Activated effector memory CD4-positive, alpha-beta T cell treated with Interleukin-2 at 50 U/mL for 16 hours (primary cell): ENCODE measurements around the gene INSIG1.

Source experiments
- DNase-seq: peaks from one replicate; pipeline ENCODE4 v3.0.0-alpha.2; 2020

The INSIG1 gene

DNA sequence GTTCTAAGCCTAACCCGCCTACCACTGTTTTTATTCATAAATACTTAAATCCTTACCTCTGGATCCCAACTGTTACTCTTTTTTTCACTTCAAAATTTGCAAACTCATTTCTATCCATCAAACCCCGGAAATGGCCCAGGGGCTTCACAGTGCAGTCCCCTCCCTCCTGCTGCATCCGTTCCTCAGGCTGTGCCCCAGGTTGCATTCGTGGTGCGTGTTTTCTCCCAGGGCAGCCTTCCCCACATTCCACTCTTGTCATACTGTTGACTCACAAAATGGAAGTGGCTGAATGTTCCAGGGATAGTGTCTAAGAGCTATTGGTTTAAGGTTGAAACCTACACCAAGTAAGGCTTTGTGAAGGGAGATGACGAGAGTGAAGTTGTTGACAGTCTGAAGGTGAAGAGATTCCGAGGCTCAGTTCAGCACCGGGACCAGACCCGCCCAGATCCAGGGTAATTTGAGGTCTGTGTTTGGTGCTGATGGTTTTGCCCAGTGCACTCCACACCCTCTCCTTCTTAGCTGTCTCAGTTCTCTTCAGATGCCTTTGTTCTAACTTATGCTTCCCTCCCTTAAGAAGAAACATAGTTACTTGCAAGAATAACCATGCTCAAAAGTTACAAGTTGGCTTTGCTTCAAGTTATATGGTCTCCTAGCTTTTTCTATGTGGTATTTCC lies 7.7 kb downstream of the INSIG1 start:
- DNase-seq = no peak

DNA sequence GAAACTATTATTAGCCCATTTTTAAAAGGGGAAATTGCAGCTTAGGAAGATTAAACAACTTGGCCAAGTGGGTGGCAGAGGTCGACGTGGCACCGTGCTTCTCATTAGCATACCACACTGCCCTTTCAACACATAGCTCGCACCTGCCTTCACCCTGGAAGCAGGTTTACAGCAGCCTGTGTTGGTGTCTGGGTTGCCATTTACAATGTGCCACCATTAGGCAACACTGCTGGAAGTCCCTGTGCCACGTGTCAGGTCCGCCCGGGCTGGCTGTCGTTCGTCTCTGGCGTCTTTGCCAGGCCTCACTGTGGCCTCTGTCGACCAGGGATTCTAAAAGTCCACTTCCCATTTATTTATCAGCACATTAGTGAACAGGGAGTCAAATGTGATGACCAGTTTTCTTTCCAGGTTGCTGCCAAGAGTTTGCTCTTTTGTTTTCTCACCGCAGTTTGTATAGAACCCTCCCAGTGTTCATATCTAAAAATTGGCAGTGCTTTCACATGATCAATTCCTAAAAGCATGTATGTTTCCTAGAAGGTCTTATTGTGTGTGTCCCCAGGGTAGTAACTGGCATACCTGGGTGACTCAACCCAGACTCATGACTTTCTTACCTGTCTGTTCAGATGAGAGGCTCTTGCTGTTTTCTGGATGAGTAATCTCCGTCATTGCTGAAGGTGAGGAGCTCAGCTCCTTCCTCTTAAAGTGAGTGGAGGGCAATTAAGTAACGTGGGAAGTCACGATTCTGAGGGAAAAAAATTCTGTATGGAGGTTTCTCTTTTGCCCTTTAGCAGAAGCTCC lies 9.2 kb downstream of the INSIG1 start:
- DNase-seq = no peak

DNA sequence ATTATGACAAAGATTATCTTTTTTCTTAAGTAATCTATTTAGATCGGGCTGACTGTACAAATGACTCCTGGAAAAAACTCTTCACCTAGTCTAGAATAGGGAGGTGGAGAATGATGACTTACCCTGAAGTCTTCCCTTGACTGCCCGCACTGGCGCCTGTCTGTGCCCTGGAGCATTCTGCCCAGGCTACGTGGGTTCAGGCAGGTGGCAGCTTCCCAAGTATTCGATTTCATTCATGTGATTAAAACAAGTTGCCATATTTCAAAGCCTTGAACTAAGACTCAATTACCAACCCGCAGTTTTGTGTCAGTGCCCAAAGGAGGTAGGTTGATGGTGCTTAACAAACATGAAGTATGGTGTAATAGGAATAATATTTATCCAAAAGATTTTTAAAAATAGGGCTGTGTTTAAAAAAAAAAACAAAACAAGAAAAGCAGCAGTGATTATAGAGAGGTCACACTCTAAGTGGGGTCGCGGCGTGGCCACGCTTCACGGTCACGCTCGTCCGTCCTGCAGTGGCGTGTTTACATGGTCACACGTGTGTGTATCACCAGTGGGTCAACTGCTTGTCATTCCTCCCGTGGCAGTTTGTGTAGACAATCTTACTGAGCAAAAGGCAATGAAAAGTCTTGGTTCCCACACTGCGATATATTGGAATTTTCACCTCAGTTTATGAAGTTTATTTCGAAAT lies 10.8 kb downstream of the INSIG1 start:
- DNase-seq = no peak

DNA sequence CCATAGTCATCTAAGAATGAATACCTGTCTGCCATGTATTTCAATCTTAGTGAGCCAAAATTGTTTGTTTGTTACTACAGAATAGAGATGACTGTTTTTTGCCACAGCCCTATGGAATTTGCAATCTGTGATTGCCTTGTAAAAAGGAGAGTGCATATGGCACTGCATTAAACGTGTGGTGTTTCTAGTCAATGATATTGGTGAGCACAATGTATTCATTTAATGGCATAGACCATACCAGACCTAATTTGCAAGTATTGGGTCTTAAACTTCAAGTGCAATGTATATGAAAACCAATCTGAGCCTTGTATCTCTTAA lies 11.3 kb downstream of the INSIG1 start:
- no peak for DNase-seq

DNA sequence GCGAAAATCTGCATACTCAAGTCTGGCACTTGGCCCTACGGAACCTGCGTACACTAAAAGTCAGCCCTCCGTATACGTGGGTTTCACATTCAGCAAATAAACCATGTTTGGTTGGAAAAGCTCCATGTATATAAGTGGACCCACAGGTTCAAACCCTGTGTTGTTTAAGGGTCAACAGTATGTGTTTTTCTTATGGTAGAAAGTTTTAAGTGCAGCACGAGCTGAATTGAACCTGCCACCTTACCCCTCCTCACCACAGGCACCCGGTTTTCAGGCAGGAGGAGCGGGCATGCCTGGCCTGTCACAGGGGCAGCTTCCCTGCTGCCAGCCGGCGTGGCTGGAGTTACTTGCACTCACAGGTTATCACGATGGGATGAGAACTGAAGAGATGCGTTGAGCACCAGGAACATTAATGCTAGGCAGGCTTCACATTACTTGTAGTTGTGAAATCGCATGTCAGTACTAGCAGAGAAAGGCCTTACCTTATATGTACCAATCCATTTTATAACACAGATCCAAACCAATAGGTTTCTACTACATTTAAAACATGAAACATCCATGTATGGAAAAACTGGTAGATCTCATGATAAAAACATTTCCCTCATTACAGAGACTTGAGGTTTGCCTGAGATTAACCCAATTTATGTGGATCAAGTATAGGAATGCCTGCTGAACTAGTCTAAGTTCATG lies 12.9 kb downstream of the INSIG1 start:
- DNase-seq = no peak

DNA sequence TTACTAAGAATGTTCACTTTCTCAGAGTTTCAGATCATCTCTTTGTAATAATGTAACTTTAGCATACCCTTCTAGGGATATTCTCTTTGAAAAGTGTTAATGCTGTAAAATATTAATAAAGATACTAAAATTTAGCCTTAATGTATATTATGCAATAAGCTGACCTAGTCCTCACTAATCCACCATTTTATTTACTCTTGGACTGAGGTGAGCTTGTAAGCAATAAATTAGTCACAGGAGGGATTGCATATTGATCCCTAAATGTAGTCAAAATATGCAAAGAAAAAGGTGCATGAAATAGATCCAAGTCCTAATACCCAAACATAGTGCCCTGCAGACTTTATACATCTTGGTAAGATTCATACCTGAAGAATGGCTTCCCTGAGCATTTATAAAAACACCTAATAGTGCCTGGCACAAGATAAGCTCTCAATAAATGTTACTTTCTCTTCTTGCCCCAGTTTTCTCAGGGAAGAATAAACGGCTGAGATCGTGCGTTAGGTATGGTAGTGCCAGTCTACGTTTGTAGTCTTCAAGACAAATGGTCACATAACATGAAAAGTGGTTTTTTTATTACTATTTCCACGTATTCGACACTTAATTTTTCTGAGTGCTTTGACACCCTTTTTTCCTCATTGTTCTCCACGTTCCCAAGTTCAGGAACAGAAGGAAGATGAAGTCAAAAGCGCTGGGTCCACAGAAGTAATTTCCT lies 14.3 kb downstream of the INSIG1 start:
- DNase-seq = no peak

DNA sequence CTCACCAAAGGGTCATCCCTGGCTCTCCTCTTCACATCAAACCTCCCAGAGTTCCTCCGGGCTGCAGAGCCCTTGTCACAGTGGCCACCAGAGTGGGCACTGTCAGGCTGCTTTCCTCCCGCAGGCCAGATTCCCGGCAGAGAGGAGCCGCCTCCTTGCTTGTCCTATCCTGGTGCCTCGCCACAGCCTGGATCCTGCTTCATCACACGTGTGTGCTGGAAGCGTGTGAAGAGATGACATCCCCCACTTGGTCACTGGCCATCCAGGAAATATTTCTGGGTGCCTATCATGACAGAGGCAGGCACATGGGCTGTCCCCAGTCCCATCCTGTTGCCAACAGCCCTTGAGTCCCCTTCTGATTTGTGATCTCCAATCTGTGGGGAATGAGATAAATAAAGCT lies 15.0 kb downstream of the INSIG1 start:
- DNase-seq = no peak

DNA sequence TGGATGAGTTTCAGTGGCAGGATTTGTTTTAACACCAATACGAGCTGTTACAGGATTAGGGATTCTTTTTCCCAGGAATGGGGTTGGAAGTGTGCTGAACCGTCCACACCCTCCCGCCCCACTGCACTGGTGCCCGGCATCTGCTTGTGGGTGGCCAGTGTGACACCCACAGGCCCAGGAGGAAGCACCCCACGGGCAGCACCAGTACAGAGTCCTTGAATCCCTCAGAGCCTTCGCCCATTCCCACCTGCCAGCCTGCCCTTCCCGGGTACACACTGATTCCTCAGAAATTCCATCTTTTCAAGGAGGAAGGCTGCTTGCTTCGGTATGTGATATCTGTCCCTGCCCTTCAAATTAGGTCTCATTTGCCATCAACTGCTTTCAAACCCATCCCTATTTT lies 15.4 kb downstream of the INSIG1 start:
- no peak for DNase-seq

DNA sequence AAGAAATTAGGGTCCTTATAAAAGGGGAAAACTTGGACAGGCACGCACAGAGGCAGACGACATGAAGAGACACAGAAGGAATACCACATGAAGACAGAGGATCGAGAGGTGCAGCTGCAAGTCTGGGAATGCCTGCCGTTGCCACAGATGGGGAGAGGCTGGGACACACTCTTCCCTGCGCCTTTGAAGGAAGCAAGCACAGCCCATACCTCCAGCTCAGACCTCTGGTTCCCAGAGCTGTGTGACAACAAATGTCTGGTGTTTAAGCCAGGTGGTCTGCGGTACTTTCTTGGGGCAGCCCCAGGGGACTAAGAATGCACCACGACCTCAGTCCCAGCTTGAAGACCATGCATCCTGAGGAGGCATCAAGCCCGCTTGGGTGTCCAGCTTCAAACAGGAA lies 18.3 kb downstream of the INSIG1 start:
- no peak for DNase-seq

DNA sequence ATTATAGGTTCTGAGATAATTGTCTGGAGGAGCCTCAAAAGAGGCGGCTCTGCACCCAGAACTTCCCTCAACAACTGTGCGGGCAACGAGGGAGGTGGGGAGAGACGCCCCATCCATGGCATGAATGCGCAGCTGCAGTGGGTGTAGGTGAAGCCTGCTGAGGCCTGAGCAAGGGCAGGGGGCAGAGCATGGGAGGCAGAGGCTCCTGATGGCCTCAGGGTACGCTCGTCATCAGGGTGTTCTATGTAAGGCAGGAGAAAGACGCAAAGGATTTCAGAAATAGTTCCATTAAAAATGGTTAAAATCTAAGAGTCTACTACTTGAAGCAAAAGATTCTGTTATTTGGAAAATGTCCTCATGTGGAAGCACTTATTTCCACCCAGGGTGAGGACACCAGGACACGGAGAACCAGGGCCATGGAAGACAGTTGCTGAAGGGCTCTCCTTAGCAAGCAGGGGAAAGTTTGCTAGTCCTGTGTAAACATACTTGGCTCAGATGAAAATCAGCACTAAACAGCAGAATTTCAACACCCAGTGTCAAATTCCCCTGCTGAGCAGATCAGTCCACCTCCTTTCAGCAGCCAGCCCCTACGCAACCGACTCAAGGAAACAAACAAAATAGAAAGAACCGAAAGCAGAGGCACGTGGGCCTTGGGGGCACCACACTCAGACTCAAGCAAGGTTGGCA lies 18.9 kb downstream of the INSIG1 start:
- no peak for DNase-seq

DNA sequence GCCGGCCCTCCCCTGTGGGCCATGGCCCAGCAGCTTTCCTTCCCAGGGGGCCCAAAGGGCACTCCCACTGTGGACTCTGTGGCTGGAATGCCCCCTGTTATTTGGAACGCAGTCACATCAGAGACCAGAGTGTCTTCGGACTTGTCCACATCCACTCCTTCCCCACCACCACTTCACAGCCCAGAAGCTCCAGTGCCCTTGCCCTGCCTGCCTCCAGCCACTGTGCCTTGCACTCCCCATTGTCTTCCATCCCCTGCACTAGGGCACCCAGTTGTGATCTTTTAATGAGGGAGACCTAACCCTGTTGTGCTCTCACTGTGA lies 19.4 kb downstream of the INSIG1 start:
- no peak for DNase-seq

DNA sequence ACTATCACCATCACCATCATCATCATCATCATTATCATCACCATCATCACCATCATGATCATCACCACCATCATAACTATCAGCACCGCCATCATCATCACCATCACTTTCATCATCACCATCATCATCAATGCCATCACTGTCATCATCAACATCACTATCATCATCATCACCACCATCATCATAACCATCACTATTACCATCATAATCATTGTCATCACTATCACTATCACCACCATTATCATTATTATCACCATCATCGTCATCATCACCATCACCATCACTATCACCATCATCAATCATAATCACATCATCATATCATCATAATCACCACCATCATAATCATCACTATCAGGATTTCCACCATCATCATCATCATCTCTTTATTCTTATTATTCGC lies 20.6 kb downstream of the INSIG1 start:
- DNase-seq = no peak

DNA sequence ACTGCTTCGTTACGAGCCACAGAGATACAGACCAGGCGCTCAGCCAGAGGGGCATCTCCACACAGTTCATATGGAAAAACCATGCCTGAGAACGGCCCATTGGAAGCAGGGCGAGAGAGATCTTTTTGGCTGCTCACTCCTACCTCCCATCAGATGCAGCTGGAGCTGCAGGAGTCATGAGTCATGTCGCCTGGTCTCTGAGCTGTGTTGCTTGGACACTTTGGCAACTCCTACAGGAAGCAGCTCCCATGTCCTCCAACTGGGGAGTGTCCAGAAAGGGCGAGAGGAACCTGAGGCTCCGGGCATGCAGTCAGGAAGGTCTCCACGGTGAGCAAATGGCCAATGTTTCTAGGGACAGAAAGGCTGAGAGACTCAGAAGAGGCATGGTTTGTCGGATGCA lies 24.9 kb downstream of the INSIG1 start:
- no peak for DNase-seq

DNA sequence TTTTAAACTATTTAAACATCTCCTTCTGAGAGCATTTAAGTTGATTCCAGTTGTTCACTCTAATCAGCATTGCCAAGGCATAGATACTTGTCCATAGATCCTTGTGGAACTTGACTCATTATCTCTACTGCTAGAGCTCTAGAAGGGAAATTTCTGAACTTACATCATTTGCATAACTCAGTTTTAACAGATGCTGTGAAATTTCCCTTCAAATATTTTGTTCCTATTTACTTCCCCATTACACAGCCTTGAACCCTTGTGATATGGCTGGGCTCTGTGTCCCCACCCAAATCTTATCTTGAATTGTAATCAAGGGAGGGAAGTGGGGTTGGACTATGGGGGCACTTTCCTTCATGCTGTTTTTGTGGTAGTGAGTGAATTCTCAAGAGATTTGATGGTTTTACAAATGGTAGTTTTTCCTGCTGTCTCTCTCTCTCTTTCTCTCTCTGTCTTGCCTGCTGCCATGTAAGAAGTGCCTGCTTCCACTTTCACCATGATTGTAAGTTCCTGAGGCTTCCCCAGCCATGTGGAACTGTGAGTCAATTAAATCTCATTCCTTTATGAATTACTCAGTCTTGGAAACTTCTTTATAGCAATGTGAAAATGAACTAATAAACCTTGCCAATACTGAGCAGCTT lies 25.4 kb downstream of the INSIG1 start:
- DNase-seq = no peak

DNA sequence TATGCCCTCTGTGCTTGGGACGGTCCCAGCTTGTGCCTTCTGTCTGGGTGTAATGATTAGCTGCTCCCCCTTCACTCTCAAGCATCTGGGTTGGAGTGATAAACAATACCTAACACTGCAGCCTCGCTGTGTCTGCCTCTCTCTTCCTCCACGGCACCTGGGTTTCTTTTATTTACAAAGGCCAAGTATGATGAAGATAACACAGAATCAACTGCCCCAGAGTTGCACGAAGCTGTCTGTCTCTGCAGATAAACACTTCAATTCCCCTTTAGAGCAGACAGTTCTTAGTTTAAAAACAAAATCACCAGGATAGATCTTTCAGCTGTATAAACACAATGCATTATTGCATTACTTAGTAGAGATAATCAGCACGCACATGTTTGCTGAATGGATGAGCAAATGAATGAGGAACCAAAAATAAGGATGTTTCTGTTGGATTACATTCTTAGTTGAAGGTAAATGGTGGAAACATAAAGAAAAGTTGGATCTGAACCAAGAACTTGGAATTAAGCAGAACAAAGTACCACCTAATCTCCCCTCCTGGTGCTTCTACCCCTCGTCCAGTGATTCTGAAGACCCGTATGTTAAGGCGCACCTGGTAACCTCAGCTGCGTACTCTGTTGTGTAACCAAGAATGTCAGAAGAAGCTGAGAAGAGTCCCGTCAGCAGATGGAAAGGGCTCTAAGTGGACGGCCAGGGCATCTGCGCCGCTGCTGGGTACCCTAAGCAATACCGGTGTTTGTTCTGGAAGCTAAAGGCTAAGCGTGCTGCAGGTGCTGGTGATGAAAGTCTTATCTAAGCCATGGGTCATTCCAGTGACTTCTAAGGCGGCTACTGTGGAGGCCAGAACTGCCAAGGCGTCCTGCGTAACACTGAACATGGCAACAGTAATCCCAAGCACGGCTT lies 26.6 kb downstream of the INSIG1 start:
- DNase-seq = no peak

DNA sequence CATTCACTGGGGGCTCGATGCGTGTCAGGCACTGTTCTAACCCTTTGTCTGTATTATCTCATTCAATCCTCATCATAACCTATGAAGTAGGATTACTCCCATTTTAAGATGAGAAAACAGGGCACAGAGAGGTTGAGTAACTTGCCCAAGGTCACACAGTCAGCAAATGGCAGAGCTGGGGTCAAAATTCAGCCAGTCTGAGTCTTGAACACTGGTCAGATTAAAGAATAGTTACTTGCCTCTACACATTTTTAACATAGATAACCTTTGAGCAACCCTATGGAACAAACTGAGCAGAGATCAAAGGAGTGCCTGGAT lies 27.2 kb downstream of the INSIG1 start:
- DNase-seq = no peak

DNA sequence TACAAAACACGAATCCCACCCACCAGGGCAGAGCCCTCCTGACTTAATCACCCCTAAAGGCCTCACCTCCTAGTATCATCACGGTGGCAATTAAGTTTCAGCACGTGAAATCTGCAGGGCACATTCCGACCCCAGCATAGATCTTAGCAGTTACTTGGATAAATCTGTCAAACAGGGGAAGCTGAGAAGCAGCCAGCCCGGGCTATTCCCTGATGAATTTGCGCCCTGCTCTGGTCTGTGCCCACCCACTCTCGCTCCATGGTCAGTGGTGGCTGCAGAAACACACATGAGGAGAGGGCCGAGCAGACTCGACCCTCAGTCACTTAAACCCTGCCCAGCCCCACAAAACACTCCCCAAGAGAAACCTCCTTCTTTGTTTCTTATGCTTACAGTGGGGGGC lies 28.7 kb downstream of the INSIG1 start:
- DNase-seq = no peak

DNA sequence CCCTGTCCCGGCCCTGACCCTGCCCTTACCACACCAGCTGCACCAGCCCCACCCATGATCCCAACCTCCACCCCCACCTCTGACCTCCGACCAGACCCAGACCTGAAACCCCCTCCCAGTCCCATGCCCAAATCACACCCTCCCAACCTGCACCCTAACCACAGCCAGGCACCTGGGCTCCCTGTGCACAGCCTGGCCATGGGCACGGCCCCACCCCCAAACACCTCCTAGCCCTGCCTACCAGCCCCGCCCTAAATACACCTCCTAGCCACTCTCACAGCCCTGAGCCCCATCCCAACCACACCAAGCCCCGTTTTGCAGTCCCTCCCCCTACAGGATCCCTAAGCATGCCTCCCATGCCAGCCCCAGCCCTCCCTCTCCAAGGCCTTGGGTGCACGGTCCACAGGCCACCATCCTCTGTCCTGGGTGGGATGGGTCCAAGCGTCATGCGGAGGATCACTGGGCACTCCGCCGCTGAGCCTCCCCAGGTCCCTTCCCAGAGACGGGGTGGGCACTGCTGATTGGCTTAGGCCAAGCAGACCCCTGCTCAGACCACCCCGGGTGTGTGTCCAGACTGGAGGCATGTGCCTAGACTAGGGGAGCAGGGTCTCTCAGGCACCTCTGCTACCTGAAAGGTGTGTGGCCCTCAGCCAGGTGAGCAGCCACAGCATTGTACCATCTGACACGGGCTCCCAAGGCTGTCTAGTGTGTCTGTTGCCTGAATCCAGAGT lies 30.1 kb downstream of the INSIG1 start:
- no peak for DNase-seq

DNA sequence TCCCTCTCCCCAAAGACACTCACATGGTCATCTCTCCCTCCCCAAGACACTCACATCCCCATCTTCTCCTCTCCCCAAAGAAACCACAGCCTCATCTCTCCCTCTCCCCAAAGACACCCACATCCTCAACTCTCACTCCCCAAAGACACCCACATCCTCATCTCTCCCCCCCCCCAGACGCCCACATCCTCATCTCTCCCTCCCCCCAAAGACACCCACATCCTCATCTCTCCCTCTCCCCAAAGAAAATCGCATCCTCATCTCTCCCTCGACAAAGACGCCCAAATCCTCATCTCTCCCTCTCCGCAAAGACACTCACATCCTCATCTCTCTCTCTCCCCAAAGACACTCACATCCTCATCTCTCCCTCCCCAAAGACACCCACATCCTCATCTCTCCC lies 31.5 kb downstream of the INSIG1 start:
- DNase-seq = no peak

DNA sequence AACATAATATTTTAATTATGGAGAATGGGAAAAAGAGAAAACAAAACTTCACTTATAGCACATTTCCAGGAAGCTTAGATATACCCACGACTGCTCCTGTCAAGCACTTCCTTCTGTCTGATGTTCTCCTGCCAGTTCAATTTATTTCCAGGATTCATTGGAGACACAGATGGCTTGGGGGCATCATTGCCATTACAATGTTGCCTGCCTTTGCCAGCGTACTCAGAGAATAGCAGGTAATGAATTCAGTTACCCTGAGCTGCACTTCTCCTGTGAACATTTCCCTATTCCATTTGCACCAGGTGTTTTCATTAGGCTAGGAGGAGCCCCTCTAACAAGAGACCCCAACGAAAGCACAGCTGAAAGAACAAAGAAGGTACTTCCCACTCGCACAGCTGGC lies 33.7 kb downstream of the INSIG1 start:
- DNase-seq = no peak
